Activated naive CD8-positive, alpha-beta T cell (primary cell): ENCODE results near the gene RER1.
"Not testable (repeated sequence)": the region's sequence is repeated elsewhere in the genome, so short reads cannot be mapped to it uniquely, and the experiment has no call there.

Experiments
- H3K27ac Mint-ChIP-seq: one replicate; pipeline ENCODE4 v1.8.0; 2021; ENCODE audit warnings: mixed read lengths
- H3K27me3 Mint-ChIP-seq: one replicate; pipeline ENCODE4 v1.8.0; 2021; ENCODE audit warnings: mixed read lengths
- H3K36me3 Mint-ChIP-seq: one replicate; pipeline ENCODE4 v1.8.0; 2021; ENCODE audit warnings: mixed read lengths
- H3K4me1 Mint-ChIP-seq: one replicate; pipeline ENCODE4 v1.8.0; 2021; ENCODE audit warnings: low read depth, mixed read lengths
- H3K4me3 Mint-ChIP-seq: one replicate; pipeline ENCODE4 v1.8.0; 2021; ENCODE audit warnings: mild to moderate bottlenecking, mixed read lengths
- H3K9me3 Mint-ChIP-seq: one replicate; pipeline ENCODE4 v1.8.0; 2021; ENCODE audit warnings: low read depth, mixed read lengths

RER1 gene

GRCh38 chr1:2429780-2430591, 38.3 kb downstream of the RER1 start:
- H3K36me3 Mint-ChIP-seq, result no peaks in the 10 kb centered on the region
- H3K27ac Mint-ChIP-seq, result no peak overlapping the region

GRCh38 chr1:2430592-2430973, 38.9 kb downstream of the RER1 start:
- H3K9me3 Mint-ChIP-seq, result no peaks in the 10 kb centered on the region

More at GRCh38 chr1:2429780-2430591, 38.3 kb downstream of the RER1 start:
- no peaks in the 10 kb centered on the region for H3K27me3 Mint-ChIP-seq
- no peaks in the 10 kb centered on the region for H3K4me1 Mint-ChIP-seq
- no peak overlapping the region for H3K4me3 Mint-ChIP-seq
- no peaks in the 10 kb centered on the region for H3K9me3 Mint-ChIP-seq

GRCh38 chr1:2431103-2431502, 39.5 kb downstream of the RER1 start:
- no peaks in the 10 kb centered on the region for H3K27me3 Mint-ChIP-seq
- no peaks in the 10 kb centered on the region for H3K9me3 Mint-ChIP-seq
- no peak overlapping the region for H3K4me3 Mint-ChIP-seq
- no peaks in the 10 kb centered on the region for H3K4me1 Mint-ChIP-seq
- H3K36me3 Mint-ChIP-seq, result no peaks in the 10 kb centered on the region
- H3K27ac Mint-ChIP-seq, result no peak overlapping the region

More at GRCh38 chr1:2430592-2430973, 38.9 kb downstream of the RER1 start:
- Mint-ChIP-seq H3K36me3 (no peaks in the 10 kb centered on the region), H3K4me3 (no peak overlapping the region), H3K27me3 (no peaks in the 10 kb centered on the region), H3K4me1 (no peaks in the 10 kb centered on the region), H3K27ac (no peak overlapping the region)

GRCh38 chr1:2431518-2431917, 39.9 kb downstream of the RER1 start:
- H3K27me3 Mint-ChIP-seq, result no peaks in the 10 kb centered on the region
- no peaks in the 10 kb centered on the region for H3K36me3 Mint-ChIP-seq
- H3K4me1 Mint-ChIP-seq, result no peaks in the 10 kb centered on the region
- no peak overlapping the region for H3K27ac Mint-ChIP-seq
- H3K9me3 Mint-ChIP-seq, result no peaks in the 10 kb centered on the region
- H3K4me3 Mint-ChIP-seq, result no peak overlapping the region

GRCh38 chr1:2432441-2432844, 40.8 kb downstream of the RER1 start:
- no peaks in the 10 kb centered on the region for H3K9me3 Mint-ChIP-seq
- H3K36me3 Mint-ChIP-seq, result no peaks in the 10 kb centered on the region
- H3K4me1 Mint-ChIP-seq, result no peaks in the 10 kb centered on the region
- H3K27me3 Mint-ChIP-seq, result no peaks in the 10 kb centered on the region
- H3K27ac Mint-ChIP-seq, result no peak overlapping the region
- H3K4me3 Mint-ChIP-seq, result no peak overlapping the region

- H3K4me3 Mint-ChIP-seq, result no peak overlapping the region
- no peaks in the 10 kb centered on the region for H3K36me3 Mint-ChIP-seq
- no peaks in the 10 kb centered on the region for H3K27me3 Mint-ChIP-seq
- no peaks in the 10 kb centered on the region for H3K9me3 Mint-ChIP-seq
- no peaks in the 10 kb centered on the region for H3K4me1 Mint-ChIP-seq
- H3K27ac Mint-ChIP-seq, result no peak overlapping the region
Measured at GRCh38 chr1:2433196-2433595, 41.6 kb downstream of the RER1 start.

- H3K4me3 Mint-ChIP-seq, result no peak overlapping the region
- H3K4me1 Mint-ChIP-seq, result no peaks in the 10 kb centered on the region
- no peaks in the 10 kb centered on the region for H3K36me3 Mint-ChIP-seq
- H3K27me3 Mint-ChIP-seq, result no peaks in the 10 kb centered on the region
- H3K27ac Mint-ChIP-seq, result no peak overlapping the region
- H3K9me3 Mint-ChIP-seq, result no peaks in the 10 kb centered on the region
Measured at GRCh38 chr1:2433936-2434655, 42.5 kb downstream of the RER1 start.

GRCh38 chr1:2435091-2435490, 43.5 kb downstream of the RER1 start:
- Mint-ChIP-seq H3K27me3 (no peaks in the 10 kb centered on the region), H3K9me3 (no peaks in the 10 kb centered on the region), H3K36me3 (no peaks in the 10 kb centered on the region), H3K4me1 (no peaks in the 10 kb centered on the region), H3K27ac (no peak overlapping the region), H3K4me3 (no peak overlapping the region)

- Mint-ChIP-seq H3K9me3 (no peaks in the 10 kb centered on the region), H3K36me3 (no peaks in the 10 kb centered on the region), H3K27ac (no peak overlapping the region), H3K27me3 (no peaks in the 10 kb centered on the region), H3K4me3 (no peak overlapping the region), H3K4me1 (no peaks in the 10 kb centered on the region)
Measured at GRCh38 chr1:2435746-2436355, 44.2 kb downstream of the RER1 start.

- H3K27ac Mint-ChIP-seq, result no peak overlapping the region
Measured at GRCh38 chr1:2436876-2437275, 45.2 kb downstream of the RER1 start.

GRCh38 chr1:2437617-2438016, 46.0 kb downstream of the RER1 start:
- peak overlapping the region; percentile 4 for H3K27ac Mint-ChIP-seq
- H3K4me1 Mint-ChIP-seq, result no peaks in the 10 kb centered on the region
- H3K27me3 Mint-ChIP-seq, result no peaks in the 10 kb centered on the region
- H3K36me3 Mint-ChIP-seq, result no peaks in the 10 kb centered on the region
- no peak overlapping the region for H3K4me3 Mint-ChIP-seq
- no peaks in the 10 kb centered on the region for H3K9me3 Mint-ChIP-seq

More at GRCh38 chr1:2436876-2437275, 45.2 kb downstream of the RER1 start:
- Mint-ChIP-seq H3K27me3 (no peaks in the 10 kb centered on the region), H3K9me3 (no peaks in the 10 kb centered on the region), H3K4me3 (no peak overlapping the region), H3K4me1 (no peaks in the 10 kb centered on the region), H3K36me3 (no peaks in the 10 kb centered on the region)

- no peak overlapping the region for H3K27ac Mint-ChIP-seq
- no peaks in the 10 kb centered on the region for H3K36me3 Mint-ChIP-seq
- no peak overlapping the region for H3K4me3 Mint-ChIP-seq
- no peaks in the 10 kb centered on the region for H3K9me3 Mint-ChIP-seq
- no peaks in the 10 kb centered on the region for H3K27me3 Mint-ChIP-seq
- H3K4me1 Mint-ChIP-seq, result no peaks in the 10 kb centered on the region
Measured at GRCh38 chr1:2438038-2438437, 46.4 kb downstream of the RER1 start.

- H3K9me3 Mint-ChIP-seq, result no peaks in the 10 kb centered on the region
- H3K27ac Mint-ChIP-seq, result no peak overlapping the region
- H3K4me3 Mint-ChIP-seq, result no peak overlapping the region
- H3K36me3 Mint-ChIP-seq, result no peaks in the 10 kb centered on the region
- no peaks in the 10 kb centered on the region for H3K27me3 Mint-ChIP-seq
- no peaks in the 10 kb centered on the region for H3K4me1 Mint-ChIP-seq
Measured at GRCh38 chr1:2438641-2439040, 47.0 kb downstream of the RER1 start.

GRCh38 chr1:2439369-2439768, 47.7 kb downstream of the RER1 start:
- Mint-ChIP-seq H3K4me1 (no peaks in the 10 kb centered on the region), H3K9me3 (no peaks in the 10 kb centered on the region), H3K4me3 (no peak overlapping the region), H3K27me3 (no peaks in the 10 kb centered on the region), H3K27ac (no peak overlapping the region), H3K36me3 (no peaks in the 10 kb centered on the region)

GRCh38 chr1:2440346-2440745, 48.7 kb downstream of the RER1 start:
- not testable (repeated sequence) for H3K27me3 Mint-ChIP-seq, H3K27ac Mint-ChIP-seq, H3K4me1 Mint-ChIP-seq, H3K36me3 Mint-ChIP-seq, H3K4me3 Mint-ChIP-seq, H3K9me3 Mint-ChIP-seq
